HepG2 (cell line): ENCODE measurements around the gene NOL12. TPM values are rescaled to one million over a fixed set of nuclear protein-coding genes. Genes with fewer than 3 reads are reported as not detected.

Experiments used
- ELF1 ChIP-seq: sonication (generic); formaldehyde crosslinking; IDR thresholded peaks from 2 replicates; pipeline ENCODE4 v1.4.0; 2020; ENCODE audit warnings: missing genetic modification reagents
- HMG20A ChIP-seq: IDR thresholded peaks from 2 replicates; pipeline ENCODE4 v1.6.1; 2016; ENCODE audit warnings: borderline replicate concordance
- HOXD1 ChIP-seq: sonication (generic); formaldehyde crosslinking; IDR thresholded peaks from 2 replicates; pipeline ENCODE4 v1.5.0; 2020; ENCODE audit warnings: missing genetic modification reagents
- MYPOP ChIP-seq: sonication (generic); formaldehyde crosslinking; IDR thresholded peaks from 2 replicates; pipeline ENCODE4 v1.8.1; 2023; ENCODE audit warnings: mild to moderate bottlenecking, moderate library complexity, missing genetic modification reagents
- POLR2AphosphoS5 ChIP-seq: IDR thresholded peaks from 2 replicates; pipeline ENCODE4 v1.6.1; 2012; ENCODE audit warnings: low read depth, low read length
- STAG1 ChIP-seq: sonication (generic); formaldehyde crosslinking; IDR thresholded peaks from 2 replicates; pipeline ENCODE4 v1.4.0; 2020; ENCODE audit warnings: missing genetic modification reagents
- ZBTB3 ChIP-seq: sonication (generic); formaldehyde crosslinking; IDR thresholded peaks from 2 replicates; pipeline ENCODE4 v1.4.0; 2020; ENCODE audit warnings: low read depth, mild to moderate bottlenecking, moderate library complexity, missing genetic modification reagents, borderline replicate concordance
- ZIK1 ChIP-seq: sonication (generic); formaldehyde crosslinking; IDR thresholded peaks from 2 replicates; pipeline ENCODE4 v1.5.0; 2020; ENCODE audit warnings: mild to moderate bottlenecking, low read depth, missing genetic modification reagents, borderline replicate concordance
- ZKSCAN8 ChIP-seq: IDR thresholded peaks from 2 replicates; pipeline ENCODE4 v1.6.1; 2016; ENCODE audit warnings: borderline replicate concordance, missing genetic modification reagents, missing compliant biosample characterization
- ZNF138 ChIP-seq: sonication (generic); formaldehyde crosslinking; IDR thresholded peaks from 2 replicates; pipeline ENCODE4 v1.5.0; 2020; ENCODE audit warnings: mild to moderate bottlenecking, low read depth, missing genetic modification reagents
- ZNF354B ChIP-seq: sonication (generic); formaldehyde crosslinking; IDR thresholded peaks from 2 replicates; pipeline ENCODE4 v1.8.0; 2022; ENCODE audit warnings: mild to moderate bottlenecking, missing genetic modification reagents
- ZNF556 ChIP-seq: sonication (generic); formaldehyde crosslinking; IDR thresholded peaks from 2 replicates; pipeline ENCODE4 v1.4.0; 2020; ENCODE audit warnings: mild to moderate bottlenecking, missing genetic modification reagents, borderline replicate concordance
- ZNF772 ChIP-seq: sonication (generic); formaldehyde crosslinking; IDR thresholded peaks from 2 replicates; pipeline ENCODE4 v1.5.0; 2020; ENCODE audit warnings: mild to moderate bottlenecking, missing genetic modification reagents
- polyA plus RNA-seq, 8 experiments: library from polyadenylated mRNA; depleted of rRNA in 3 of 8; stranded (reverse) in 7 of 8; unstranded in 1 of 8; fragments of >200 nt; fragmentation: Illumina TruSeq in 4 of 8; extraction: Trizol in 4 of 8; gene quantifications; 2 replicates each; pipeline versions ENCODE4 v1.2.1 to v1.2.3, GENCODE V29; 2011 to 2016; ENCODE audit warnings: low read depth in 4 of 8, missing spikeins in 1 of 8, mixed read lengths in 1 of 8; ENCODE audit not compliant: insufficient read depth in 1 of 8
- total RNA-seq, 5 experiments: library from RNA; depleted of rRNA; stranded (reverse); fragments of >200 nt; fragmentation: Illumina TruSeq; extraction: Trizol; gene quantifications; 2 replicates each; pipeline ENCODE4 v1.2.3, GENCODE V29; 2016; ENCODE audit warnings: low read depth in 1 of 5
- TF ChIP-seq, protein P1 (sequence below): sonication (generic); formaldehyde crosslinking; IDR thresholded peaks from 2 replicates; pipeline ENCODE4 v1.9.0; 2021; ENCODE audit warnings: missing genetic modification reagents, borderline replicate concordance
- TF ChIP-seq, protein P2 (sequence below), 2 experiments: sonication (generic) in 1 of 2; formaldehyde crosslinking in 1 of 2; IDR thresholded peaks; 2 replicates each; pipeline versions ENCODE4 v1.4.0 to v1.6.1; 2016 to 2020; ENCODE audit warnings: borderline replicate concordance in 1 of 2, low read depth in 1 of 2, mild to moderate bottlenecking in 1 of 2, missing genetic modification reagents in 1 of 2
- TF ChIP-seq, protein P3 (sequence below): sonication (generic); formaldehyde crosslinking; IDR thresholded peaks from 2 replicates; pipeline ENCODE4 v1.4.0; 2020; ENCODE audit warnings: mild to moderate bottlenecking, missing genetic modification reagents, borderline replicate concordance

Gene NOL12
- total and polyA plus RNA-seq, 2 of the 13 experiments (the other 11 are each of a cell fraction or from before 2014, with no cell fraction given) = 14.3 to 31.4 TPM

DNA sequence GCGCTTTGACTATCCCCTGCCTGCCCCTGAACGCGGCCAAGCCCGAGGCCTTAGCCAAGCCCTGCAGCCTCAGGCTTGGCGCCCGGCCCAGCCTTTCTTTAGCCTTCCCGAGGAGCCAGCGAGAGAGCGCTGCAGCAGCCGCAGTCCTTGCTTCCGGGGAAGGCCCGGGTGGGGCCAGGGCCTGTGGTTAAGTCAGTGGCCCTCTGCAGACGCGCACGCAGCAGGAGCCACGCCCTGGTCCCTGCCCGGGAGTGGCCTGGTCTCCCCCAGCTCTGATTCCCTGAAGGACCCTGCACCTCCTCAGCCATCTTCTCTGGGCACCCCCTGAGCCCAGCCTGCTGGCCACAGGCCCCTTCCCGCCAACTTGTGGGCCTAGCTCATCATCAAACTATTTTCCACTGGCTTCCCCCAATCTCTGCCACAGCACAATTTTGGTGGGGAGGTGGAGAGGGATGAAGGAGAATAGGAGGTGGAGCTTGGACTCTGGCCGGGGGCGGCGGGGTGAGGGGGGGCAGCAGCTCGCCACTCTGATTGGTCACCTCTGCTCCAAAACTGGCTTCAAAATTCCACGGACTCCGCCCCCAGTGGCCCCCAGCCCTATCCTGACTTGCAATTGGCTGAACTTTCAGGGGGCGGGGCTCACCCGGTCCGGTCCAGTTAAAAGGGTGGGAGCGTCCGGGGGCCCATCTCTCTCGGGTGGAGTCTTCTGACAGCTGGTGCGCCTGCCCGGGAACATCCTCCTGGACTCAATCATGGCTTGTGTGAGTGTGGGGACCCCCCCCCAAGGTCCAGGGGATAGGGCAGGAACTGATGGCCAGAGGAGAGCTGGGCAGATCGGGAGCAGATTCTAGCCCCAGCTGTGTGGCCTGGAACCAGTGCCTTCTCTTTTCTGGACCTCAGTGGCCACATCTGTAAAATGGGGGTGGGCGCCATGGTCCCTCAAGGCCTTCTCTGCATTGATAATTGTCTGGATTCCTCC is 10.9 kb upstream of the NOL12 start, which contains the start of gene LGALS1 (continued):
- TF ChIP-seq ZNF556 (CRISPR knock-in tag) (0 out of 2 replicates have a peak, but pooled peaks have one; percentile 6), ZKSCAN8 (CRISPR knock-in tag) (no peak), MYPOP (CRISPR knock-in tag) (no peak), HMG20A (CRISPR knock-in tag) (no peak), STAG1 (CRISPR knock-in tag) (no peak; the same call in 1 of the 2 replicates), ZIK1 (CRISPR knock-in tag) (no peak), HOXD1 (CRISPR knock-in tag) (no peak), ZBTB3 (no peak), ELF1 (CRISPR knock-in tag) (peak; percentile 70), POLR2AphosphoS5 (peak; percentile 75), ZNF138 (CRISPR knock-in tag) (no peak), ZNF772 (CRISPR knock-in tag) (0 out of 2 replicates have a peak, but pooled peaks have one; percentile 16), ZNF354B (CRISPR knock-in tag) (no peak)
- TF ChIP-seq, protein P1, sequence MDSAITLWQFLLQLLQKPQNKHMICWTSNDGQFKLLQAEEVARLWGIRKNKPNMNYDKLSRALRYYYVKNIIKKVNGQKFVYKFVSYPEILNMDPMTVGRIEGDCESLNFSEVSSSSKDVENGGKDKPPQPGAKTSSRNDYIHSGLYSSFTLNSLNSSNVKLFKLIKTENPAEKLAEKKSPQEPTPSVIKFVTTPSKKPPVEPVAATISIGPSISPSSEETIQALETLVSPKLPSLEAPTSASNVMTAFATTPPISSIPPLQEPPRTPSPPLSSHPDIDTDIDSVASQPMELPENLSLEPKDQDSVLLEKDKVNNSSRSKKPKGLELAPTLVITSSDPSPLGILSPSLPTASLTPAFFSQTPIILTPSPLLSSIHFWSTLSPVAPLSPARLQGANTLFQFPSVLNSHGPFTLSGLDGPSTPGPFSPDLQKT (CRISPR knock-in tag) = no peak
- TF ChIP-seq, protein P2, sequence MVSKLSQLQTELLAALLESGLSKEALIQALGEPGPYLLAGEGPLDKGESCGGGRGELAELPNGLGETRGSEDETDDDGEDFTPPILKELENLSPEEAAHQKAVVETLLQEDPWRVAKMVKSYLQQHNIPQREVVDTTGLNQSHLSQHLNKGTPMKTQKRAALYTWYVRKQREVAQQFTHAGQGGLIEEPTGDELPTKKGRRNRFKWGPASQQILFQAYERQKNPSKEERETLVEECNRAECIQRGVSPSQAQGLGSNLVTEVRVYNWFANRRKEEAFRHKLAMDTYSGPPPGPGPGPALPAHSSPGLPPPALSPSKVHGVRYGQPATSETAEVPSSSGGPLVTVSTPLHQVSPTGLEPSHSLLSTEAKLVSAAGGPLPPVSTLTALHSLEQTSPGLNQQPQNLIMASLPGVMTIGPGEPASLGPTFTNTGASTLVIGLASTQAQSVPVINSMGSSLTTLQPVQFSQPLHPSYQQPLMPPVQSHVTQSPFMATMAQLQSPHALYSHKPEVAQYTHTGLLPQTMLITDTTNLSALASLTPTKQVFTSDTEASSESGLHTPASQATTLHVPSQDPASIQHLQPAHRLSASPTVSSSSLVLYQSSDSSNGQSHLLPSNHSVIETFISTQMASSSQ (IDR thresholded peaks at IDR 0.05; ENCODE audit: low read depth) = no peak
- TF ChIP-seq, protein P2 (CRISPR knock-in tag; IDR thresholded peaks at IDR 0.05; ENCODE audit: borderline replicate concordance) = no peak
- TF ChIP-seq, protein P3, sequence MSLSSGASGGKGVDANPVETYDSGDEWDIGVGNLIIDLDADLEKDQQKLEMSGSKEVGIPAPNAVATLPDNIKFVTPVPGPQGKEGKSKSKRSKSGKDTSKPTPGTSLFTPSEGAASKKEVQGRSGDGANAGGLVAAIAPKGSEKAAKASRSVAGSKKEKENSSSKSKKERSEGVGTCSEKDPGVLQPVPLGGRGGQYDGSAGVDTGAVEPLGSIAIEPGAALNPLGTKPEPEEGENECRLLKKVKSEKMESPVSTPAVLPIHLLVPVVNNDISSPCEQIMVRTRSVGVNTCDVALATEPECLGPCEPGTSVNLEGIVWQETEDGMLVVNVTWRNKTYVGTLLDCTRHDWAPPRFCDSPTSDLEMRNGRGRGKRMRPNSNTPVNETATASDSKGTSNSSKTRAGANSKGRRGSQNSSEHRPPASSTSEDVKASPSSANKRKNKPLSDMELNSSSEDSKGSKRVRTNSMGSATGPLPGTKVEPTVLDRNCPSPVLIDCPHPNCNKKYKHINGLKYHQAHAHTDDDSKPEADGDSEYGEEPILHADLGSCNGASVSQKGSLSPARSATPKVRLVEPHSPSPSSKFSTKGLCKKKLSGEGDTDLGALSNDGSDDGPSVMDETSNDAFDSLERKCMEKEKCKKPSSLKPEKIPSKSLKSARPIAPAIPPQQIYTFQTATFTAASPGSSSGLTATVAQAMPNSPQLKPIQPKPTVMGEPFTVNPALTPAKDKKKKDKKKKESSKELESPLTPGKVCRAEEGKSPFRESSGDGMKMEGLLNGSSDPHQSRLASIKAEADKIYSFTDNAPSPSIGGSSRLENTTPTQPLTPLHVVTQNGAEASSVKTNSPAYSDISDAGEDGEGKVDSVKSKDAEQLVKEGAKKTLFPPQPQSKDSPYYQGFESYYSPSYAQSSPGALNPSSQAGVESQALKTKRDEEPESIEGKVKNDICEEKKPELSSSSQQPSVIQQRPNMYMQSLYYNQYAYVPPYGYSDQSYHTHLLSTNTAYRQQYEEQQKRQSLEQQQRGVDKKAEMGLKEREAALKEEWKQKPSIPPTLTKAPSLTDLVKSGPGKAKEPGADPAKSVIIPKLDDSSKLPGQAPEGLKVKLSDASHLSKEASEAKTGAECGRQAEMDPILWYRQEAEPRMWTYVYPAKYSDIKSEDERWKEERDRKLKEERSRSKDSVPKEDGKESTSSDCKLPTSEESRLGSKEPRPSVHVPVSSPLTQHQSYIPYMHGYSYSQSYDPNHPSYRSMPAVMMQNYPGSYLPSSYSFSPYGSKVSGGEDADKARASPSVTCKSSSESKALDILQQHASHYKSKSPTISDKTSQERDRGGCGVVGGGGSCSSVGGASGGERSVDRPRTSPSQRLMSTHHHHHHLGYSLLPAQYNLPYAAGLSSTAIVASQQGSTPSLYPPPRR (CRISPR knock-in tag) = no peak
